Liver (tissue), 9 donors: ENCODE data around the gene CDC42SE2. TPM values are rescaled to one million over a fixed set of nuclear protein-coding genes. Genes with fewer than 3 reads are reported as not detected.
"Not testable (repeated sequence)": the region's sequence is repeated elsewhere in the genome, so short reads cannot be mapped to it uniquely, and the experiment has no call there.

Experiments
- DNase-seq: peaks from one replicate; pipeline ENCODE4 v3.0.0-alpha.2; 2017; ENCODE audit warnings: low spot score
- H3K27ac ChIP-seq, 2 donors: one replicate each; pipeline ENCODE4 v1.7.0; 2013; ENCODE audit warnings: inconsistent platforms in 2 of 2, low read length in 2 of 2, control low read depth in 1 of 2, low read depth in 1 of 2, mild to moderate bottlenecking in 1 of 2
- H3K27me3 ChIP-seq, 4 donors: one replicate each; pipeline versions ENCODE4 v1.6.1 to v1.7.0; 2013; ENCODE audit warnings: low read length in 3 of 4, inconsistent platforms in 1 of 4, mild to moderate bottlenecking in 1 of 4, moderate library complexity in 1 of 4; ENCODE audit not compliant: control insufficient read depth in 4 of 4, insufficient read depth in 4 of 4
- H3K36me3 ChIP-seq, 4 donors: one replicate each; pipeline versions ENCODE4 v1.6.1 to v1.7.0; 2013; ENCODE audit warnings: low read length in 3 of 4, mild to moderate bottlenecking in 3 of 4, low read depth in 1 of 4, moderate library complexity in 1 of 4; ENCODE audit not compliant: control insufficient read depth in 4 of 4, insufficient read depth in 3 of 4
- H3K4me1 ChIP-seq, 4 donors: one replicate each; pipeline versions ENCODE4 v1.6.1 to v1.7.0; 2013; ENCODE audit warnings: low read length in 3 of 4, mild to moderate bottlenecking in 3 of 4, moderate library complexity in 1 of 4; ENCODE audit not compliant: control insufficient read depth in 4 of 4, insufficient read depth in 4 of 4
- H3K4me3 ChIP-seq, 3 donors: one replicate each; pipeline versions ENCODE4 v1.6.1 to v1.7.0; 2013; ENCODE audit warnings: low read length in 3 of 3, control low read depth in 1 of 3, low read depth in 1 of 3, mild to moderate bottlenecking in 1 of 3
- H3K9ac ChIP-seq, 2 donors: one replicate each; pipeline ENCODE4 v1.7.0; 2013; ENCODE audit warnings: low read length in 2 of 2, mild to moderate bottlenecking in 2 of 2, moderate library complexity in 2 of 2, control low read depth in 1 of 2, low read depth in 1 of 2
- H3K9me3 ChIP-seq, 4 donors: one replicate each; pipeline versions ENCODE4 v1.6.1 to v1.7.0; 2013; ENCODE audit warnings: low read length in 3 of 4; ENCODE audit not compliant: control insufficient read depth in 4 of 4
- EGR1 ChIP-seq, 2 donors: IDR thresholded peaks; 2 replicates each; pipeline ENCODE4 v1.6.1; 2016 to 2018; ENCODE audit warnings: antibody characterized with exemption in 2 of 2, low read depth in 2 of 2
- FOXA1 ChIP-seq: IDR thresholded peaks from 2 replicates; pipeline ENCODE4 v1.6.1; 2016; ENCODE audit warnings: antibody characterized with exemption
- FOXA2 ChIP-seq: IDR thresholded peaks from 2 replicates; pipeline ENCODE4 v1.6.1; 2016; ENCODE audit warnings: antibody characterized with exemption
- HNF4G ChIP-seq: IDR thresholded peaks from 2 replicates; pipeline ENCODE4 v1.6.1; 2016; ENCODE audit warnings: antibody characterized with exemption
- JUND ChIP-seq, 2 donors: IDR thresholded peaks; 2 replicates each; pipeline ENCODE4 v1.6.1; 2016; ENCODE audit warnings: antibody characterized with exemption in 2 of 2
- RXRA ChIP-seq, 2 donors: IDR thresholded peaks; 2 replicates each; pipeline ENCODE4 v1.6.1; 2017 to 2018; ENCODE audit warnings: antibody characterized with exemption in 2 of 2, mild to moderate bottlenecking in 1 of 2
- SP1 ChIP-seq: IDR thresholded peaks from 2 replicates; pipeline ENCODE4 v1.6.1; 2018; ENCODE audit warnings: antibody characterized with exemption, mild to moderate bottlenecking
- WGBS: extraction: QIAGEN DNeasy Blood & Tissue Kit; methylation state at CpG from one replicate; pipeline ENCODE4 v1.1.7; 2013; 5-methylcytosine and 5-hydroxymethylcytosine counted together
- polyA plus RNA-seq, 2 donors: library from polyadenylated mRNA; stranded (reverse) in 1 of 2; unstranded in 1 of 2; fragments of 200-250 nt in 1 of 2; fragments of >200 nt in 1 of 2; fragmentation: Nextera tagmentation in 1 of 2; extraction: Ambion mirVana in 1 of 2; gene quantifications; one replicate each; pipeline versions ENCODE4 v1.2.1 to v1.2.3, GENCODE V29; 2013 to 2015
- total RNA-seq, 2 donors: library from RNA; depleted of rRNA; stranded (reverse); fragments of >200 nt; gene quantifications; one replicate each; pipeline ENCODE4 v1.2.3, GENCODE V29; 2014
- TF ChIP-seq, protein P1 (sequence below): IDR thresholded peaks from 2 replicates; pipeline ENCODE4 v1.6.1; 2016; ENCODE audit warnings: antibody characterized with exemption
- TF ChIP-seq, protein P2 (sequence below): fragments of 150-350 bp; IDR thresholded peaks from 2 replicates; pipeline ENCODE4 v1.5.1; 2017; ENCODE audit warnings: improper control_type of control experiment, low read depth, low read length; ENCODE audit not compliant: missing input control
- donor health status: healthy.
- donor health status: healthy.
- donor health status: healthy.
- donor health status: healthy.
- donor health status: healthy.

Gene CDC42SE2
- total and polyA plus RNA-seq, 4 donors: 7.8 to 31.7 (median 17.0) TPM

DNA sequence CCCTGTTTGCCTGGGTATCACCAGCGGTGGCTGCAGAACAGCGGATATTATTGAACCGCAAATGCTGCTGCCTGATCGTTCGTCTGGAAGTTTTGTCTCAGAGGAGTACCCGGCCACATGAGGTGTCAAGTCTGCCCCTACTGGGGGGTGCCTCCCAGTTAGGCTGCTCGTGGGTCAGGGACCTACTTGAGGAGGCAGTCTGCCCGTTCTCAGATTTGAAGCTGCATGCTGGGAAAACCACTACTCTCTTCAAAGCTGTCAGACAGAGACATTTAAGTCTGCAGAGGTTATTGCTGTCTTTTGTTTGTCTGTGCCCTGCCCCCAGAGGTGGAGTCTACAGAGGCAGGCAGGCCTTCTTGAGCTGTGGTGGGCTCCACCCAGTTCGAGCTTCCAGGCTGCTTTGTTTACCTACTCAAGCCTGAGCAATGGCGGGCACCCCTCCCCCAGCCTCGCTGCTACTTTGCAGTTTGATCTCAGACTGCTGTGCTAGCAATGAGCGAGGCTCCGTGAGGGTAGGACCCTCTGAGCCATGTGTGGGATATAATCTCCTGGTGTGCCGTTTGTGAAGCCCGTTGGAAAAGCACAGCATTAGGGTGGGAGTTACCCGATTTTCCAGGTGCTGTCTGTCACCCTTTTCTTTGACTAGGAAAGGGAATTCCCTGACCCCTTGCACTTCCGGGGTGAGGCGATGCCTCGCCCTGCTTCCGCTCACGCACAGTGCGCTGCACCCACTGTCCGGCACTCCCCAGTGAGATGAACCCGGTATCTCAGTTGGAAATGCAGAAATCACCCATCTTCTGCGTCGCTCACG lies 73.6 kb downstream of the CDC42SE2 start:
- H3K9ac ChIP-seq, H3K9me3 ChIP-seq, H3K4me3 ChIP-seq, H3K27ac ChIP-seq, DNase-seq, H3K4me1 ChIP-seq, H3K36me3 ChIP-seq, H3K27me3 ChIP-seq: not testable (repeated sequence)
- WGBS: 96% methylated on average over 27 of the region's 27 CpGs

DNA sequence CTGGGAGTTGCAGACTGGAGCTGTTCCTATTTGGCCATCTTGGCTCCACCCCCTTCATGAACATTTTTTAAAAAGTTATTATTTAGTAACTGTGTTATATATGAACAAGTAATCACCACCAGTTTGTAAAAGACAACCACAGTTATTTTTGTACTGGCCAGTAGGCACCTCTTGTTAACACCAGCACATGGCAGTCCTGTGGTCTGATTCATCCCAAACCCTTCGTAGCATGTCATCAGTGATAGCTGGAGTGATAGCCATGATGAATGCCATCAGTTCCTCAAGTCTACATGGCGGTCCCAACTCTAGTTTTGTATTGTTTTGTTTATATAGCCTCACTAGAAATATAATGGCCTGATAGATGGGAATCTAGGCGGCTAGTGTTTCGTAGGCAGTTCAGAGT lies 74.2 kb downstream of the CDC42SE2 start:
- Histone ChIP-seq H3K4me3 (no peak overlapping the region), H3K27me3 (no peaks in the 10 kb centered on the region), H3K27ac (no peak overlapping the region), H3K9ac (no peak overlapping the region), H3K36me3 (peaks cover 0 to 2% (median 0%) of the 10 kb centered on the region in 4 donors), H3K4me1 (no peaks in the 10 kb centered on the region), H3K9me3 (no peaks in the 10 kb centered on the region)
- TF ChIP-seq SP1 (no peak), EGR1 (IDR thresholded peaks at IDR 0.05; ENCODE audit: low read depth in 2 of 2) (no peak), FOXA2 (no peak), HNF4G (no peak), RXRA (IDR thresholded peaks at IDR 0.05) (no peak), FOXA1 (no peak), JUND (IDR thresholded peaks at IDR 0.05) (no peak)
- TF ChIP-seq, protein P1, sequence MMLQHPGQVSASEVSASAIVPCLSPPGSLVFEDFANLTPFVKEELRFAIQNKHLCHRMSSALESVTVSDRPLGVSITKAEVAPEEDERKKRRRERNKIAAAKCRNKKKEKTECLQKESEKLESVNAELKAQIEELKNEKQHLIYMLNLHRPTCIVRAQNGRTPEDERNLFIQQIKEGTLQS: no peak
- TF ChIP-seq, protein P2, sequence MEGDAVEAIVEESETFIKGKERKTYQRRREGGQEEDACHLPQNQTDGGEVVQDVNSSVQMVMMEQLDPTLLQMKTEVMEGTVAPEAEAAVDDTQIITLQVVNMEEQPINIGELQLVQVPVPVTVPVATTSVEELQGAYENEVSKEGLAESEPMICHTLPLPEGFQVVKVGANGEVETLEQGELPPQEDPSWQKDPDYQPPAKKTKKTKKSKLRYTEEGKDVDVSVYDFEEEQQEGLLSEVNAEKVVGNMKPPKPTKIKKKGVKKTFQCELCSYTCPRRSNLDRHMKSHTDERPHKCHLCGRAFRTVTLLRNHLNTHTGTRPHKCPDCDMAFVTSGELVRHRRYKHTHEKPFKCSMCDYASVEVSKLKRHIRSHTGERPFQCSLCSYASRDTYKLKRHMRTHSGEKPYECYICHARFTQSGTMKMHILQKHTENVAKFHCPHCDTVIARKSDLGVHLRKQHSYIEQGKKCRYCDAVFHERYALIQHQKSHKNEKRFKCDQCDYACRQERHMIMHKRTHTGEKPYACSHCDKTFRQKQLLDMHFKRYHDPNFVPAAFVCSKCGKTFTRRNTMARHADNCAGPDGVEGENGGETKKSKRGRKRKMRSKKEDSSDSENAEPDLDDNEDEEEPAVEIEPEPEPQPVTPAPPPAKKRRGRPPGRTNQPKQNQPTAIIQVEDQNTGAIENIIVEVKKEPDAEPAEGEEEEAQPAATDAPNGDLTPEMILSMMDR: no peak
- 97% methylated on average over 4 of the region's 4 CpGs for WGBS
- no peak for DNase-seq

DNA sequence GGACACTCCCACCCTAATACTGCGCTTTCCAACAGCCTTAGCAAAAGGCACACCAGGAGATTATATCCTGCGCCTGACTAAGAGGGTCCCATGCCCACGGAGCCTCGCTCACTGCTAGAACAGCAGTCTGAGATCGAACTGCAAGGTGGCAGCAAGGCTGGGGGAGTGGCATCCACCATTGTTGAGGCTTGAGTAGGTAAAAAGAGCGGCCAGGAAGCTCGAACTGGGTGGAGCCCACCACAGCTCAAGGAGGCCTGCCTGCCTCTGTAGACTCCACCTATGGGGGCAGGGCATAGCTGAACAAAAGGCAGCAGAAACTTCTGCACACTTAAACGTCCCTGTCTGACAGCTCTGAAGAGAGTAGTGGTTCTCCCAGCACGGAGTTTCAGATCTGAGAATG lies 80.4 kb downstream of the CDC42SE2 start:
- not testable (repeated sequence) for H3K36me3 ChIP-seq, H3K27me3 ChIP-seq, H3K4me1 ChIP-seq, H3K9me3 ChIP-seq, DNase-seq, H3K27ac ChIP-seq, H3K9ac ChIP-seq, H3K4me3 ChIP-seq
- WGBS: 94% methylated on average over 9 of the region's 9 CpGs

DNA sequence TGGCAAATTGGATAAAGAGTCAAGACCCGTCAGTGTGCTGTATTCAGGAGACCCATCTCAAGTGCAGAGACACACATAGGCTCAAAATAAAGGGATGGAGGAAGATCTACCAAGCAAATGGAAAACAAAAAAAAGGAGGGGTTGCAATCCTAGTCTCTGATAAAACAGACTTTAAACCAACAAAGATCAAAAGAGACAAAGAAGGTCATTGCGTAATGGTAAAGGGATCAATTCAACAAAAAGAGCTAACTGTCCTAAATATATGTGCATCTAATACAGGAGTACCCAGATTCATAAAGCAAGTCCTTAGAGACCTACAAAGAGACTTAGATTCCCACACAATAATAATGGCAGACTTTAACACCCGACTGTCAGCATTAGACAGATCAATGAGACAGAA lies 82.4 kb downstream of the CDC42SE2 start:
- not testable (repeated sequence) for H3K36me3 ChIP-seq, H3K27me3 ChIP-seq, DNase-seq, H3K4me1 ChIP-seq, H3K9me3 ChIP-seq, H3K9ac ChIP-seq, H3K4me3 ChIP-seq, H3K27ac ChIP-seq
- 95% methylated on average over 3 of the region's 3 CpGs for WGBS
